Measurements from ENCODE around the gene GRIK4.

Gene GRIK4, protein sequence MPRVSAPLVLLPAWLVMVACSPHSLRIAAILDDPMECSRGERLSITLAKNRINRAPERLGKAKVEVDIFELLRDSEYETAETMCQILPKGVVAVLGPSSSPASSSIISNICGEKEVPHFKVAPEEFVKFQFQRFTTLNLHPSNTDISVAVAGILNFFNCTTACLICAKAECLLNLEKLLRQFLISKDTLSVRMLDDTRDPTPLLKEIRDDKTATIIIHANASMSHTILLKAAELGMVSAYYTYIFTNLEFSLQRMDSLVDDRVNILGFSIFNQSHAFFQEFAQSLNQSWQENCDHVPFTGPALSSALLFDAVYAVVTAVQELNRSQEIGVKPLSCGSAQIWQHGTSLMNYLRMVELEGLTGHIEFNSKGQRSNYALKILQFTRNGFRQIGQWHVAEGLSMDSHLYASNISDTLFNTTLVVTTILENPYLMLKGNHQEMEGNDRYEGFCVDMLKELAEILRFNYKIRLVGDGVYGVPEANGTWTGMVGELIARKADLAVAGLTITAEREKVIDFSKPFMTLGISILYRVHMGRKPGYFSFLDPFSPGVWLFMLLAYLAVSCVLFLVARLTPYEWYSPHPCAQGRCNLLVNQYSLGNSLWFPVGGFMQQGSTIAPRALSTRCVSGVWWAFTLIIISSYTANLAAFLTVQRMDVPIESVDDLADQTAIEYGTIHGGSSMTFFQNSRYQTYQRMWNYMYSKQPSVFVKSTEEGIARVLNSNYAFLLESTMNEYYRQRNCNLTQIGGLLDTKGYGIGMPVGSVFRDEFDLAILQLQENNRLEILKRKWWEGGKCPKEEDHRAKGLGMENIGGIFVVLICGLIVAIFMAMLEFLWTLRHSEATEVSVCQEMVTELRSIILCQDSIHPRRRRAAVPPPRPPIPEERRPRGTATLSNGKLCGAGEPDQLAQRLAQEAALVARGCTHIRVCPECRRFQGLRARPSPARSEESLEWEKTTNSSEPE

DNA sequence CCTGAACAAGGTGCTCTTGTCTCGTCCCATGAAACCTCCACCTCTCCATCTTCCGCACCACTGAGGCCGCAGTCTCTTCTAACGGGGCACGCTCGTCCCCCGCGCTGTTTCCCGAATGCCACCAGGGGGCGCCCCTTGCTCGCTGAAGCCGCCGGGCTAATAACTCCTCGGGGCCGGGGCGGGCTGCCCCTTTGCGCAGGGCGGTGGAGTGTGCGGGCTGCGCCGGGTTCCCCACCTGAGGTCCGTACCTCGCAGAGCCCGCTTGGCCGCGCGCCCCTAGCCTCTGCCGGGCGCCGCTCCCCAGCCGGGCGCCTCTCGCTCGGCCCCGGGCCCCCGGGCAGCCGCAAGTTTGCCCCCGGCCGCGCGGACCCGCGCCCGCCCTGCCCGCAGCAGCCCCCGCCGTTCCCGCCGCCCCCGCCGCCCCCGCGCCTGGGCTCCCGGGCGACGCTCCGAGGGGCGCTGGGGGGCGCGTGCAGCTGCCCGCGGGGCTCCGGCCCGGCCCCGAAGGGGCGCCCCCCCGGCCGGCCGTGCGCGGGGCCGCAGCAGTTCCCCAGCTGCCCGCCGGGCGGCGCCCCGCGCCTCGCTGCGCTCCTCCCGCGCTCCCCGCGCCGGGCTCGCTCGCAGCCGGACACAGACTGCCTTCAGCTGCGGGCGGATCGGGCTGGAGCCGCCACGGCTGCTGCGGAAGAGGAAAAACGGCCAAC, at the start of gene GRIK4:
TSS of gene GRIK4 (plus strand) at position 633 of the 704 bp plus-strand sequence. CDS start 148,571 bp downstream, outside the sequence.
- Histone ChIP-seq H3K36me3 (ENCODE audit: insufficient read depth, insufficient read length, low read length) (no peaks in the 10 kb centered on the region), H3K4me3 (ENCODE audit: insufficient read length, low read depth) (peak within 1 kb of the TSS; percentile 36), H3K9ac (ENCODE audit: insufficient read length, low read depth) (peak within 1 kb of the TSS; percentile 61), H3K4me1 (ENCODE audit: insufficient read depth, insufficient read length) (no peaks in the 10 kb centered on the region), H3K27me3 (ENCODE audit: insufficient read depth, insufficient read length) (peaks cover 50% of the 10 kb centered on the region), H3K9me3 (ENCODE audit: insufficient read depth, low read length) (no peaks in the 10 kb centered on the region)
- DNase-seq (ENCODE audit: low read depth, low spot score), result peak; percentile 77
- no peak for TF ChIP-seq YY1 (IDR thresholded peaks at IDR 0.05; ENCODE audit: insufficient read depth, insufficient read length)
- TF ChIP-seq ZNF274 (IDR thresholded peaks at IDR 0.05; ENCODE audit: low read depth, low read length), result no peak
- TF ChIP-seq SUZ12 (IDR thresholded peaks at IDR 0.05; ENCODE audit: extremely low read depth, insufficient read depth, insufficient read length), result no peak

DNA sequence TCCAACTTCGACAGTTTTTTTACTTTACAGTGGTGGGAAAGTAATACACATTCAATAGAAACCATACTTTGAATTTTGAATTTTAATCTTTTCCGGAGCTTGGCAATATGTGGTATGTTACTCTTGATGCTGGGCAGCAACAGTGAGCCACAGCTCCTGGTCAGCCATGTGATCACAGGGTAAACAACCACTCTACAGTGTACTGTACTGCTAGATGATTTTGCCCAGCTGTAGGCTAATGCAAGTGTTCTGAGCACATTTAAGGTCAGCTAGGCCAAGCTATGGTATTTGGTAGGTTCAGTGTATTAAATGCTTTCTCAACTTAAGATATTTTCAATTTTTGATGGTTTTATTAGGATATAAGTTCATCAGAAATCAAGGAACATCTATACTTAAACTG, 48.7 kb upstream of the GRIK4 start:
- Histone ChIP-seq H3K36me3 (ENCODE audit: insufficient read depth, insufficient read length, low read length) (peaks cover 57% of the 10 kb centered on the region), H3K9me3 (ENCODE audit: insufficient read depth, low read length) (no peaks in the 10 kb centered on the region), H3K9ac (ENCODE audit: insufficient read length, low read depth) (no peak overlapping the region), H3K4me1 (ENCODE audit: insufficient read depth, insufficient read length) (no peaks in the 10 kb centered on the region), H3K4me3 (ENCODE audit: insufficient read length, low read depth) (no peak overlapping the region), H3K27me3 (ENCODE audit: insufficient read depth, insufficient read length) (no peaks in the 10 kb centered on the region)
- TF ChIP-seq YY1 (IDR thresholded peaks at IDR 0.05; ENCODE audit: insufficient read depth, insufficient read length), result no peak
- TF ChIP-seq SUZ12 (IDR thresholded peaks at IDR 0.05; ENCODE audit: extremely low read depth, insufficient read depth, insufficient read length), result no peak
- TF ChIP-seq ZNF274 (IDR thresholded peaks at IDR 0.05; ENCODE audit: low read depth, low read length), result no peak
- no peak for DNase-seq (ENCODE audit: low read depth, low spot score)

DNA sequence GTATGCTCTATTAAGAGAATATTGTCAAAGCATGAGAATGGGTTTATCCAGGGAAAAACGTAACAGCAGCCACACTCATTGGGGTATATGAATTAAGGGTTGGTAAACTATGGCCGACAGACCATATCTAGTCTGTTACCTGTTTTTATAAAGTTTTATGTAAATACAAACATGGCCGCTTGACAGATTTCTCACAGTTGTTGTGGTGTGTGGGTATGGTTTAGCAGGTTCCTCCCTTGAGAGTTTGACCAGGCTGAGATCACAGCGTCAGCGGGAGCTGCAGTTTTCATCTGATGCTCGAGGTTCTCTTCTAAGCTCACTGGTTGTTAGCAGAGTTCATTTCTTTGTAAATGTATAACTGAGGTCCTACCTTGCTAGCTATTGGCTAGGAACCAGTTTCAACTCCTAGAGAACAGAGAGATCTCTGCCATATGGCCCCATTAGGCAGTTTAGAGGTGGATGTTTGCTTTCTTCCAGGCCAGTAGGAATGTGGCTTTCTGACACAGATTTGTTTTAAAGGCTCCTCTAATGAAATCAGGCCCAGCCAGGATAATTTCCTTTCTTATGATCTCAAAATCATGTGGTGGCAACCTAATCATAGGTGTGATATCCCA, 45.5 kb upstream of the GRIK4 start:
- no peak for DNase-seq (ENCODE audit: low read depth, low spot score)
- no peaks in the 10 kb centered on the region for H3K27me3 ChIP-seq (ENCODE audit: insufficient read depth, insufficient read length)
- no peaks in the 10 kb centered on the region for H3K4me1 ChIP-seq (ENCODE audit: insufficient read depth, insufficient read length)
- TF ChIP-seq ZNF274 (IDR thresholded peaks at IDR 0.05; ENCODE audit: low read depth, low read length) (no peak), YY1 (IDR thresholded peaks at IDR 0.05; ENCODE audit: insufficient read depth, insufficient read length) (no peak)
- H3K36me3 ChIP-seq (ENCODE audit: insufficient read depth, insufficient read length, low read length), result peaks cover 41% of the 10 kb centered on the region
- no peak overlapping the region for H3K9ac ChIP-seq (ENCODE audit: insufficient read length, low read depth)
- H3K9me3 ChIP-seq (ENCODE audit: insufficient read depth, low read length), result no peaks in the 10 kb centered on the region
- H3K4me3 ChIP-seq (ENCODE audit: insufficient read length, low read depth), result no peak overlapping the region

DNA sequence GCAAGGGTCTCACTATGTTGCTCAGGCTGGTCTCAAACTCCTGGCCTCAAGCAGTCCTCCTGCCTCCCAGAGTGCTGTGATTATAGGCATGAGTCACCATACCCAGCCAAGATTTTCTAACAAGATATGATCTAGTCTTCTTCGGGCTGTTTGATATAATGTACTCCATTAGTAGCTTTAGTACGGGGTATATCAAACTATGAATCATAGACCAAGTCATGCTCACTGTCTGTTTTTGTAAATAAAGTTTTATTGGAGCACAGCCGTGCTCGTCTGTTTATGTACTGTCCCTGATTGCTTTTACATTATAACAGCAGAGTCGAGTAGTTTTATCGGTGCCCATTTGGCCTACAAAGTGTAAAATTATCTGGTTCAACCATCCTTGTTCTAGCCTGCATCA, 43.9 kb upstream of the GRIK4 start:
- H3K9me3 ChIP-seq (ENCODE audit: insufficient read depth, low read length), result no peaks in the 10 kb centered on the region
- no peak for TF ChIP-seq SUZ12 (IDR thresholded peaks at IDR 0.05; ENCODE audit: extremely low read depth, insufficient read depth, insufficient read length)
- no peak for TF ChIP-seq ZNF274 (IDR thresholded peaks at IDR 0.05; ENCODE audit: low read depth, low read length)
- no peak for TF ChIP-seq YY1 (IDR thresholded peaks at IDR 0.05; ENCODE audit: insufficient read depth, insufficient read length)
- no peaks in the 10 kb centered on the region for H3K4me1 ChIP-seq (ENCODE audit: insufficient read depth, insufficient read length)
- H3K36me3 ChIP-seq (ENCODE audit: insufficient read depth, insufficient read length, low read length), result peaks cover 29% of the 10 kb centered on the region
- no peak overlapping the region for H3K9ac ChIP-seq (ENCODE audit: insufficient read length, low read depth)
- DNase-seq (ENCODE audit: low read depth, low spot score), result no peak
- H3K27me3 ChIP-seq (ENCODE audit: insufficient read depth, insufficient read length), result no peaks in the 10 kb centered on the region
- no peak overlapping the region for H3K4me3 ChIP-seq (ENCODE audit: insufficient read length, low read depth)

DNA sequence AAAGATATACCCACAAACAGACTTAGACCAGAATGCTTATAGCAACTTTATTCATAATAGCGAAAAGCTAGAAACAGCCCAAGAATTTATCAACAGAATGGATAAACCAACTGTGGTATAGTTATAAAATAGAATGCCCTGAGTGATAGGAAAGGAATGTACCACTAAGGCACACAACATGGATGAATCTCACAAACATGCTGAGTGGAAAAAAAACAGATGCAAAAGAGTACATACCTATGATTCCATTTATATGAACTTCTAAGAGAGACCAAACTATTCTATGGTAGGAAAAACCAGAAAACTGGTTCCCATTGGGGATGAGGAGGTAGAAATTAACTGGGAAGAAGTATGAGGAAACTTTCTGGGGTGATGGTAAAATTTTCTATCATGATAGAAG, 40.4 kb upstream of the GRIK4 start:
- Histone ChIP-seq H3K36me3 (ENCODE audit: insufficient read depth, insufficient read length, low read length) (peaks cover 27% of the 10 kb centered on the region), H3K4me1 (ENCODE audit: insufficient read depth, insufficient read length) (no peaks in the 10 kb centered on the region), H3K4me3 (ENCODE audit: insufficient read length, low read depth) (no peak overlapping the region), H3K27me3 (ENCODE audit: insufficient read depth, insufficient read length) (no peaks in the 10 kb centered on the region), H3K9me3 (ENCODE audit: insufficient read depth, low read length) (no peaks in the 10 kb centered on the region), H3K9ac (ENCODE audit: insufficient read length, low read depth) (no peak overlapping the region)
- no peak for DNase-seq (ENCODE audit: low read depth, low spot score)
- TF ChIP-seq SUZ12 (IDR thresholded peaks at IDR 0.05; ENCODE audit: extremely low read depth, insufficient read depth, insufficient read length) (no peak), ZNF274 (IDR thresholded peaks at IDR 0.05; ENCODE audit: low read depth, low read length) (no peak), YY1 (IDR thresholded peaks at IDR 0.05; ENCODE audit: insufficient read depth, insufficient read length) (no peak)

DNA sequence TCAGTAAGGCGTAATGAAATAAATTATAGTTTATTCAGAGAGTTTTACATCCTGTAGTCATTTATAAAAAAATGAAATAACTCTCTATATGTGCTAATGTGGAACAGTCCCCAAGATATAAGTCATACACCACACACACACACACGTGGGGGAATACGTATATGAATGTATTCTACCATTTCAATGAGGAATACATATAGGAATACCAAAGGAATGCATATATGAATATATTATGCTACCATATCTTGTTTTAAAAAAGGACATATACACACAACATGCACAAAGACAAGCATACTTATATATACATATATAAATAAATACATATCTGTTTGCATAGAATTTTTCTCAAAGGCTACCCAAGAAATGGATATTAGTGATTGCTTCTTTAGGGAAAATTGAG, 39.6 kb upstream of the GRIK4 start:
- no peaks in the 10 kb centered on the region for H3K9me3 ChIP-seq (ENCODE audit: insufficient read depth, low read length)
- H3K4me1 ChIP-seq (ENCODE audit: insufficient read depth, insufficient read length), result no peaks in the 10 kb centered on the region
- no peaks in the 10 kb centered on the region for H3K27me3 ChIP-seq (ENCODE audit: insufficient read depth, insufficient read length)
- no peak for DNase-seq (ENCODE audit: low read depth, low spot score)
- no peak for TF ChIP-seq YY1 (IDR thresholded peaks at IDR 0.05; ENCODE audit: insufficient read depth, insufficient read length)
- no peak for TF ChIP-seq ZNF274 (IDR thresholded peaks at IDR 0.05; ENCODE audit: low read depth, low read length)
- TF ChIP-seq SUZ12 (IDR thresholded peaks at IDR 0.05; ENCODE audit: extremely low read depth, insufficient read depth, insufficient read length), result no peak
- peaks cover 23% of the 10 kb centered on the region for H3K36me3 ChIP-seq (ENCODE audit: insufficient read depth, insufficient read length, low read length)
- H3K4me3 ChIP-seq (ENCODE audit: insufficient read length, low read depth), result no peak overlapping the region
- H3K9ac ChIP-seq (ENCODE audit: insufficient read length, low read depth), result no peak overlapping the region

All from NT2/D1 (cell line).